T-helper 22 cell (primary cell): Measurements from ENCODE around the gene PUM2.

Experiments
- DNase-seq: peaks from one replicate; pipeline ENCODE4 v3.0.0-alpha.2; 2020; ENCODE audit warnings: low read depth

The PUM2 gene

GRCh38 chr2:20230114-20230425, 120.6 kb downstream of the PUM2 start:
- no peak for DNase-seq

GRCh38 chr2:20229322-20230113, 121.1 kb downstream of the PUM2 start:
- no peak for DNase-seq

GRCh38 chr2:20227894-20228505, 122.6 kb downstream of the PUM2 start:
- DNase-seq, result no peak

GRCh38 chr2:20226152-20226545, 124.5 kb downstream of the PUM2 start:
- no peak for DNase-seq

GRCh38 chr2:20225294-20226151, 125.1 kb downstream of the PUM2 start:
- no peak for DNase-seq

GRCh38 chr2:20224716-20225293, 125.8 kb downstream of the PUM2 start, which contains the start of gene SDC1:
TSS of gene SDC1 (minus strand) at chr2:20225130. CDS start at chr2:20224867, 263 bp downstream.
- DNase-seq, result no peak

GRCh38 chr2:20224164-20224715, 126.4 kb downstream of the PUM2 start:
- DNase-seq, result no peak

GRCh38 chr2:20223407-20224163, 127.1 kb downstream of the PUM2 start:
- DNase-seq, result no peak

GRCh38 chr2:20222769-20223406, 127.8 kb downstream of the PUM2 start:
- DNase-seq, result no peak

- no peak for DNase-seq
Measured at GRCh38 chr2:20222014-20222768, 128.5 kb downstream of the PUM2 start.

- no peak for DNase-seq
Measured at GRCh38 chr2:20221555-20221973, 129.1 kb downstream of the PUM2 start.

- DNase-seq, result no peak
Measured at GRCh38 chr2:20220806-20221554, 129.7 kb downstream of the PUM2 start.

GRCh38 chr2:20219763-20220380, 130.8 kb downstream of the PUM2 start:
- no peak for DNase-seq

GRCh38 chr2:20218331-20219320, 132.0 kb downstream of the PUM2 start:
- no peak for DNase-seq

GRCh38 chr2:20217041-20217970, 133.3 kb downstream of the PUM2 start:
- DNase-seq, result no peak
